Measurements from ENCODE around the gene DNAH3. TPM values are rescaled to one million over a fixed set of nuclear protein-coding genes. Genes with fewer than 3 reads are reported as not detected.

Gene DNAH3
- total and polyA plus RNA-seq, 2 of the 8 experiments (the other 6 are each of a cell fraction or from before 2014, with no cell fraction given): 0.57 to 0.71 TPM

- no peak for TF ChIP-seq SIN3A (conservative IDR thresholded peaks at IDR 0.05 in 1 of 2, IDR thresholded peaks at IDR 0.05 in 1 of 2; ENCODE audit: low read depth in 1 of 2, low read length in 2 of 2)
- TF ChIP-seq CBX8 (IDR thresholded peaks at IDR 0.05; ENCODE audit: borderline replicate concordance, low read depth, low read length): no peak
- TF ChIP-seq CHD1 (IDR thresholded peaks at IDR 0.05; ENCODE audit: low read depth, low read length): no peak
- no peak for TF ChIP-seq KDM4A (IDR thresholded peaks at IDR 0.05; ENCODE audit: low read depth, low read length, severe bottlenecking)
- TF ChIP-seq CTCF (IDR thresholded peaks at IDR 0.05; ENCODE audit: control extremely low read depth in 1 of 3, insufficient read depth in 1 of 3, low read depth in 1 of 3, low read length in 3 of 3): no peak
- TF ChIP-seq ZNF274 (IDR thresholded peaks at IDR 0.05; ENCODE audit: borderline replicate concordance, extremely low read depth, low read length): no peak
- TF ChIP-seq RXRA (IDR thresholded peaks at IDR 0.05; ENCODE audit: insufficient read depth, low read depth, low read length): no peak
- no peak for TF ChIP-seq PHF8 (conservative IDR thresholded peaks at IDR 0.05; ENCODE audit: low read depth, low read length)
- TF ChIP-seq BCL11A (IDR thresholded peaks at IDR 0.05; ENCODE audit: low read depth in 2 of 2, low read length in 2 of 2): no peak
- TF ChIP-seq CTBP2 (IDR thresholded peaks at IDR 0.05; ENCODE audit: borderline replicate concordance, insufficient read depth, insufficient read length, low read length): no peak
- no peak for TF ChIP-seq RAD21 (IDR thresholded peaks at IDR 0.05 in 1 of 2, conservative IDR thresholded peaks at IDR 0.05 in 1 of 2; ENCODE audit: low read depth in 2 of 2, low read length in 2 of 2)
- no peak for TF ChIP-seq ASH2L (IDR thresholded peaks at IDR 0.05; ENCODE audit: low read length)
- peak; percentile 27; the same call in 1 of the 2 replicates for TF ChIP-seq E2F6 (IDR thresholded peaks at IDR 0.05)
- no peak for TF ChIP-seq MAFK (IDR thresholded peaks at IDR 0.05; ENCODE audit: low read depth, low read length)
- no peak for TF ChIP-seq SRF (IDR thresholded peaks at IDR 0.05; ENCODE audit: low read depth, low read length)
- no peak for TF ChIP-seq TEAD4 (IDR thresholded peaks at IDR 0.05; ENCODE audit: low read depth, low read length)
- TF ChIP-seq CREB1 (IDR thresholded peaks at IDR 0.05): no peak
- no peak for TF ChIP-seq SUZ12 (IDR thresholded peaks at IDR 0.05; ENCODE audit: low read length)
These were observed 249.1 kb downstream of the DNAH3 start (continued) for GRCh38 chr16:20901436-20902112.

Data from H1 (cell line).